ENCODE data around the gene RNF38.

RNF38 gene

DNA sequence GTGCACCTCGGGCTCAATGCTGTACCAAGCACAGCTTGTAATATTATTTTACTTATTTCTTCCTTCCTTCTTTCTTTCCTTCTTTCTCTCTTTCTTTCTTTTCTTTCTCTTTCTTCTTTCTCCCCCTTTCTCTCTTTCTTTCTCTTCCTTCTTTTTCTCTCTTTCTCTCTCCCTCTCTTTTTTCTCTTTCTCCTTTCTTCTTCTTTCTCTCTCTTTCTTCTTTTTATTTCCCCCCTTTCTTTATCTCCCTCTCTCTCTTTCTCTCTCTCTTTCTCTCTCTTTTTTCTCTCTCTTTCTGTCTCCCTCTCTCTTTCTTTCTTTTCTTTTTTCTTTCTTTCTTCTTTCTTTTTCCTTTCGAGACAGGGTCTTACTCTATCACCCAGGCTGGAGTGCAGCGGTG, 109.1 kb downstream of the RNF38 start:
- no peak for DNase-seq

GRCh38 chr9:36289836-36290435, 110.1 kb downstream of the RNF38 start:
- DNase-seq: no peak

GRCh38 chr9:36288070-36288469, 112.0 kb downstream of the RNF38 start:
- DNase-seq: no peak
